Liver (tissue), 9 donors: ENCODE data around the gene NXPE3. TPM values are rescaled to one million over a fixed set of nuclear protein-coding genes. Genes with fewer than 3 reads are reported as not detected.
"Not testable (repeated sequence)": the region's sequence is repeated elsewhere in the genome, so short reads cannot be mapped to it uniquely, and the experiment has no call there.

Experiments used
- DNase-seq: peaks from one replicate; pipeline ENCODE4 v3.0.0-alpha.2; 2017; ENCODE audit warnings: low spot score
- H3K27ac ChIP-seq, 2 donors: one replicate each; pipeline ENCODE4 v1.7.0; 2013; ENCODE audit warnings: inconsistent platforms in 2 of 2, low read length in 2 of 2, control low read depth in 1 of 2, low read depth in 1 of 2, mild to moderate bottlenecking in 1 of 2
- H3K27me3 ChIP-seq, 4 donors: one replicate each; pipeline versions ENCODE4 v1.6.1 to v1.7.0; 2013; ENCODE audit warnings: low read length in 3 of 4, inconsistent platforms in 1 of 4, mild to moderate bottlenecking in 1 of 4, moderate library complexity in 1 of 4; ENCODE audit not compliant: control insufficient read depth in 4 of 4, insufficient read depth in 4 of 4
- H3K36me3 ChIP-seq, 4 donors: one replicate each; pipeline versions ENCODE4 v1.6.1 to v1.7.0; 2013; ENCODE audit warnings: low read length in 3 of 4, mild to moderate bottlenecking in 3 of 4, low read depth in 1 of 4, moderate library complexity in 1 of 4; ENCODE audit not compliant: control insufficient read depth in 4 of 4, insufficient read depth in 3 of 4
- H3K4me1 ChIP-seq, 4 donors: one replicate each; pipeline versions ENCODE4 v1.6.1 to v1.7.0; 2013; ENCODE audit warnings: low read length in 3 of 4, mild to moderate bottlenecking in 3 of 4, moderate library complexity in 1 of 4; ENCODE audit not compliant: control insufficient read depth in 4 of 4, insufficient read depth in 4 of 4
- H3K4me3 ChIP-seq, 3 donors: one replicate each; pipeline versions ENCODE4 v1.6.1 to v1.7.0; 2013; ENCODE audit warnings: low read length in 3 of 3, control low read depth in 1 of 3, low read depth in 1 of 3, mild to moderate bottlenecking in 1 of 3
- H3K9ac ChIP-seq, 2 donors: one replicate each; pipeline ENCODE4 v1.7.0; 2013; ENCODE audit warnings: low read length in 2 of 2, mild to moderate bottlenecking in 2 of 2, moderate library complexity in 2 of 2, control low read depth in 1 of 2, low read depth in 1 of 2
- H3K9me3 ChIP-seq, 4 donors: one replicate each; pipeline versions ENCODE4 v1.6.1 to v1.7.0; 2013; ENCODE audit warnings: low read length in 3 of 4; ENCODE audit not compliant: control insufficient read depth in 4 of 4
- FOXA1 ChIP-seq: IDR thresholded peaks from 2 replicates; pipeline ENCODE4 v1.6.1; 2016; ENCODE audit warnings: antibody characterized with exemption
- FOXA2 ChIP-seq: IDR thresholded peaks from 2 replicates; pipeline ENCODE4 v1.6.1; 2016; ENCODE audit warnings: antibody characterized with exemption
- GABPA ChIP-seq, 2 donors: IDR thresholded peaks in 1 of 2; conservative IDR thresholded peaks in 1 of 2; 2 replicates each; pipeline ENCODE4 v1.6.1; 2016; ENCODE audit warnings: antibody characterized with exemption in 2 of 2, mild to moderate bottlenecking in 1 of 2, moderate library complexity in 1 of 2
- HNF4A ChIP-seq, 2 donors: conservative IDR thresholded peaks; 2 replicates each; pipeline ENCODE4 v1.6.1; 2016; ENCODE audit warnings: antibody characterized with exemption in 2 of 2, mild to moderate bottlenecking in 2 of 2
- HNF4G ChIP-seq: IDR thresholded peaks from 2 replicates; pipeline ENCODE4 v1.6.1; 2016; ENCODE audit warnings: antibody characterized with exemption
- JUND ChIP-seq, 2 donors: IDR thresholded peaks; 2 replicates each; pipeline ENCODE4 v1.6.1; 2016; ENCODE audit warnings: antibody characterized with exemption in 2 of 2
- RAD21 ChIP-seq, 2 donors: IDR thresholded peaks; 2 replicates each; pipeline ENCODE4 v1.6.1; 2016; ENCODE audit warnings: antibody characterized with exemption in 2 of 2, mild to moderate bottlenecking in 2 of 2
- RXRA ChIP-seq, 2 donors: IDR thresholded peaks; 2 replicates each; pipeline ENCODE4 v1.6.1; 2017 to 2018; ENCODE audit warnings: antibody characterized with exemption in 2 of 2, mild to moderate bottlenecking in 1 of 2
- SP1 ChIP-seq: IDR thresholded peaks from 2 replicates; pipeline ENCODE4 v1.6.1; 2018; ENCODE audit warnings: antibody characterized with exemption, mild to moderate bottlenecking
- TAF1 ChIP-seq: conservative IDR thresholded peaks from 2 replicates; pipeline ENCODE4 v1.6.1; 2016; ENCODE audit warnings: antibody characterized with exemption, mild to moderate bottlenecking
- YY1 ChIP-seq: IDR thresholded peaks from 2 replicates; pipeline ENCODE4 v1.6.1; 2016; ENCODE audit warnings: antibody characterized with exemption, mild to moderate bottlenecking
- WGBS: extraction: QIAGEN DNeasy Blood & Tissue Kit; methylation state at CpG from one replicate; pipeline ENCODE4 v1.1.7; 2013; 5-methylcytosine and 5-hydroxymethylcytosine counted together
- polyA plus RNA-seq, 2 donors: library from polyadenylated mRNA; stranded (reverse) in 1 of 2; unstranded in 1 of 2; fragments of 200-250 nt in 1 of 2; fragments of >200 nt in 1 of 2; fragmentation: Nextera tagmentation in 1 of 2; extraction: Ambion mirVana in 1 of 2; gene quantifications; one replicate each; pipeline versions ENCODE4 v1.2.1 to v1.2.3, GENCODE V29; 2013 to 2015
- total RNA-seq, 2 donors: library from RNA; depleted of rRNA; stranded (reverse); fragments of >200 nt; gene quantifications; one replicate each; pipeline ENCODE4 v1.2.3, GENCODE V29; 2014
- TF ChIP-seq, protein P1 (sequence below): IDR thresholded peaks from 2 replicates; pipeline ENCODE4 v1.6.1; 2016; ENCODE audit warnings: antibody characterized with exemption
- TF ChIP-seq, protein P2 (sequence below): fragments of 150-350 bp; IDR thresholded peaks from 2 replicates; pipeline ENCODE4 v1.5.1; 2017; ENCODE audit warnings: improper control_type of control experiment, low read depth, low read length; ENCODE audit not compliant: missing input control
- TF ChIP-seq, protein P3 (sequence below): IDR thresholded peaks from 2 replicates; pipeline ENCODE4 v1.6.1; 2016; ENCODE audit warnings: antibody characterized with exemption
- TF ChIP-seq, protein P4 (sequence below): IDR thresholded peaks from 2 replicates; pipeline ENCODE4 v1.6.1; 2016; ENCODE audit warnings: antibody characterized with exemption
- TF ChIP-seq, protein P5 (sequence below): IDR thresholded peaks from 2 replicates; pipeline ENCODE4 v1.6.1; 2016; ENCODE audit warnings: antibody characterized with exemption, mild to moderate bottlenecking
- donor health status: healthy.
- donor health status: healthy.
- donor health status: healthy.
- donor health status: healthy.
- donor health status: healthy.

The NXPE3 gene
- total and polyA plus RNA-seq, 4 donors, result 1.1 to 2.7 (median 1.7) TPM

DNA sequence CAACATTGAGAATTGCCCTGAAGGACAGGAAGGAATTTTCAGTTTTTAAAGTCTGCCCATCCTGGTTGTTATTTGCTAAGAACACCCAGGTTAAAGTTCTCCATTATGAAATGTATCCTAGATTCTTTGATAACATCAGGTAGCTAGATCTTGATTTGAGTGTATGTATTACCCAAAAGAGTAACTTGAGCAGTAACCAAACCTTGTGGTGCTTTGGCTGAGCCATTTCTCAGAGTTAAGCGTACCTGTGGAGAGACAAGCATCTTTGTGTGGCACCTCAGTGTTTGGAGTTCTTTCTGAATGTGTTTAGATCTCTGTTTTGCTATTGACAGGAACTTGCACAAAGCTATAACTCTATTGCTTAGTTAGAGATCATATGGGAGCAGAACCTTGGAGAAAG, 34.2 kb upstream of the NXPE3 start:
- Histone ChIP-seq H3K36me3 (no peaks in the 10 kb centered on the region), H3K4me1 (no peaks in the 10 kb centered on the region), H3K9ac (no peak overlapping the region), H3K9me3 (no peaks in the 10 kb centered on the region), H3K27ac (no peak overlapping the region), H3K4me3 (no peak overlapping the region), H3K27me3 (no peaks in the 10 kb centered on the region)
- no peak for TF ChIP-seq JUND (IDR thresholded peaks at IDR 0.05)
- no peak for TF ChIP-seq RXRA (IDR thresholded peaks at IDR 0.05)
- TF ChIP-seq, protein P1, sequence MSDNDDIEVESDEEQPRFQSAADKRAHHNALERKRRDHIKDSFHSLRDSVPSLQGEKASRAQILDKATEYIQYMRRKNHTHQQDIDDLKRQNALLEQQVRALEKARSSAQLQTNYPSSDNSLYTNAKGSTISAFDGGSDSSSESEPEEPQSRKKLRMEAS, result no peak
- TF ChIP-seq TAF1, result no peak
- TF ChIP-seq, protein P2, sequence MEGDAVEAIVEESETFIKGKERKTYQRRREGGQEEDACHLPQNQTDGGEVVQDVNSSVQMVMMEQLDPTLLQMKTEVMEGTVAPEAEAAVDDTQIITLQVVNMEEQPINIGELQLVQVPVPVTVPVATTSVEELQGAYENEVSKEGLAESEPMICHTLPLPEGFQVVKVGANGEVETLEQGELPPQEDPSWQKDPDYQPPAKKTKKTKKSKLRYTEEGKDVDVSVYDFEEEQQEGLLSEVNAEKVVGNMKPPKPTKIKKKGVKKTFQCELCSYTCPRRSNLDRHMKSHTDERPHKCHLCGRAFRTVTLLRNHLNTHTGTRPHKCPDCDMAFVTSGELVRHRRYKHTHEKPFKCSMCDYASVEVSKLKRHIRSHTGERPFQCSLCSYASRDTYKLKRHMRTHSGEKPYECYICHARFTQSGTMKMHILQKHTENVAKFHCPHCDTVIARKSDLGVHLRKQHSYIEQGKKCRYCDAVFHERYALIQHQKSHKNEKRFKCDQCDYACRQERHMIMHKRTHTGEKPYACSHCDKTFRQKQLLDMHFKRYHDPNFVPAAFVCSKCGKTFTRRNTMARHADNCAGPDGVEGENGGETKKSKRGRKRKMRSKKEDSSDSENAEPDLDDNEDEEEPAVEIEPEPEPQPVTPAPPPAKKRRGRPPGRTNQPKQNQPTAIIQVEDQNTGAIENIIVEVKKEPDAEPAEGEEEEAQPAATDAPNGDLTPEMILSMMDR, result no peak
- TF ChIP-seq FOXA2, result no peak
- TF ChIP-seq, protein P3, sequence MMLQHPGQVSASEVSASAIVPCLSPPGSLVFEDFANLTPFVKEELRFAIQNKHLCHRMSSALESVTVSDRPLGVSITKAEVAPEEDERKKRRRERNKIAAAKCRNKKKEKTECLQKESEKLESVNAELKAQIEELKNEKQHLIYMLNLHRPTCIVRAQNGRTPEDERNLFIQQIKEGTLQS, result no peak
- no peak for TF ChIP-seq HNF4A (conservative IDR thresholded peaks at IDR 0.05)
- no peak for TF ChIP-seq RAD21 (IDR thresholded peaks at IDR 0.05)
- TF ChIP-seq, protein P4, sequence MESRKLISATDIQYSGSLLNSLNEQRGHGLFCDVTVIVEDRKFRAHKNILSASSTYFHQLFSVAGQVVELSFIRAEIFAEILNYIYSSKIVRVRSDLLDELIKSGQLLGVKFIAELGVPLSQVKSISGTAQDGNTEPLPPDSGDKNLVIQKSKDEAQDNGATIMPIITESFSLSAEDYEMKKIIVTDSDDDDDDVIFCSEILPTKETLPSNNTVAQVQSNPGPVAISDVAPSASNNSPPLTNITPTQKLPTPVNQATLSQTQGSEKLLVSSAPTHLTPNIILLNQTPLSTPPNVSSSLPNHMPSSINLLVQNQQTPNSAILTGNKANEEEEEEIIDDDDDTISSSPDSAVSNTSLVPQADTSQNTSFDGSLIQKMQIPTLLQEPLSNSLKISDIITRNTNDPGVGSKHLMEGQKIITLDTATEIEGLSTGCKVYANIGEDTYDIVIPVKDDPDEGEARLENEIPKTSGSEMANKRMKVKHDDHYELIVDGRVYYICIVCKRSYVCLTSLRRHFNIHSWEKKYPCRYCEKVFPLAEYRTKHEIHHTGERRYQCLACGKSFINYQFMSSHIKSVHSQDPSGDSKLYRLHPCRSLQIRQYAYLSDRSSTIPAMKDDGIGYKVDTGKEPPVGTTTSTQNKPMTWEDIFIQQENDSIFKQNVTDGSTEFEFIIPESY, result no peak
- TF ChIP-seq YY1, result no peak
- TF ChIP-seq SP1, result no peak
- TF ChIP-seq, protein P5, sequence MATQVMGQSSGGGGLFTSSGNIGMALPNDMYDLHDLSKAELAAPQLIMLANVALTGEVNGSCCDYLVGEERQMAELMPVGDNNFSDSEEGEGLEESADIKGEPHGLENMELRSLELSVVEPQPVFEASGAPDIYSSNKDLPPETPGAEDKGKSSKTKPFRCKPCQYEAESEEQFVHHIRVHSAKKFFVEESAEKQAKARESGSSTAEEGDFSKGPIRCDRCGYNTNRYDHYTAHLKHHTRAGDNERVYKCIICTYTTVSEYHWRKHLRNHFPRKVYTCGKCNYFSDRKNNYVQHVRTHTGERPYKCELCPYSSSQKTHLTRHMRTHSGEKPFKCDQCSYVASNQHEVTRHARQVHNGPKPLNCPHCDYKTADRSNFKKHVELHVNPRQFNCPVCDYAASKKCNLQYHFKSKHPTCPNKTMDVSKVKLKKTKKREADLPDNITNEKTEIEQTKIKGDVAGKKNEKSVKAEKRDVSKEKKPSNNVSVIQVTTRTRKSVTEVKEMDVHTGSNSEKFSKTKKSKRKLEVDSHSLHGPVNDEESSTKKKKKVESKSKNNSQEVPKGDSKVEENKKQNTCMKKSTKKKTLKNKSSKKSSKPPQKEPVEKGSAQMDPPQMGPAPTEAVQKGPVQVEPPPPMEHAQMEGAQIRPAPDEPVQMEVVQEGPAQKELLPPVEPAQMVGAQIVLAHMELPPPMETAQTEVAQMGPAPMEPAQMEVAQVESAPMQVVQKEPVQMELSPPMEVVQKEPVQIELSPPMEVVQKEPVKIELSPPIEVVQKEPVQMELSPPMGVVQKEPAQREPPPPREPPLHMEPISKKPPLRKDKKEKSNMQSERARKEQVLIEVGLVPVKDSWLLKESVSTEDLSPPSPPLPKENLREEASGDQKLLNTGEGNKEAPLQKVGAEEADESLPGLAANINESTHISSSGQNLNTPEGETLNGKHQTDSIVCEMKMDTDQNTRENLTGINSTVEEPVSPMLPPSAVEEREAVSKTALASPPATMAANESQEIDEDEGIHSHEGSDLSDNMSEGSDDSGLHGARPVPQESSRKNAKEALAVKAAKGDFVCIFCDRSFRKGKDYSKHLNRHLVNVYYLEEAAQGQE, result no peak
- no peak for TF ChIP-seq FOXA1
- no peak for TF ChIP-seq HNF4G
- TF ChIP-seq GABPA (IDR thresholded peaks at IDR 0.05 in 1 of 2, conservative IDR thresholded peaks at IDR 0.05 in 1 of 2), result no peak
- 8% methylated on average over 1 of the region's 1 CpG for WGBS
- DNase-seq, result no peak

DNA sequence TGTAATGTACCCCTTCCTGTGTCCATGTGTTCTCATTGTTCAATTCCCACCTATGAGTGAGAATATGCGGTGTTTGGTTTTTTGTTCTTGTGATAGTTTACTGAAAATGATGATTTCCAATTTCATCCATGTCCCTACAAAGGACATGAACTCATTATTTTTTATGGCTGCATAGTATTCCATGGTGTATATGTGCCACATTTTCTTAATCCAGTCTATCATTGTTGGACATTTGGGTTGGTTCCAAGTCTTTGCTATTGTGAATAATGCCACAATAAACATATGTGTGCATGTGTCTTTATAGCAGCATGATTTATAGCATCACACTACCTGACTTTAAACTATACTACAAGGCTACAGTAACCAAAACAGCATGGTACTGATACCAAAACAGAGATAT, 33.1 kb upstream of the NXPE3 start:
- H3K9me3 ChIP-seq, H3K9ac ChIP-seq, H3K27ac ChIP-seq, H3K4me1 ChIP-seq, H3K4me3 ChIP-seq, H3K27me3 ChIP-seq, DNase-seq, H3K36me3 ChIP-seq: not testable (repeated sequence)
- WGBS, result 96% methylated on average over 1 of the region's 1 CpG

DNA sequence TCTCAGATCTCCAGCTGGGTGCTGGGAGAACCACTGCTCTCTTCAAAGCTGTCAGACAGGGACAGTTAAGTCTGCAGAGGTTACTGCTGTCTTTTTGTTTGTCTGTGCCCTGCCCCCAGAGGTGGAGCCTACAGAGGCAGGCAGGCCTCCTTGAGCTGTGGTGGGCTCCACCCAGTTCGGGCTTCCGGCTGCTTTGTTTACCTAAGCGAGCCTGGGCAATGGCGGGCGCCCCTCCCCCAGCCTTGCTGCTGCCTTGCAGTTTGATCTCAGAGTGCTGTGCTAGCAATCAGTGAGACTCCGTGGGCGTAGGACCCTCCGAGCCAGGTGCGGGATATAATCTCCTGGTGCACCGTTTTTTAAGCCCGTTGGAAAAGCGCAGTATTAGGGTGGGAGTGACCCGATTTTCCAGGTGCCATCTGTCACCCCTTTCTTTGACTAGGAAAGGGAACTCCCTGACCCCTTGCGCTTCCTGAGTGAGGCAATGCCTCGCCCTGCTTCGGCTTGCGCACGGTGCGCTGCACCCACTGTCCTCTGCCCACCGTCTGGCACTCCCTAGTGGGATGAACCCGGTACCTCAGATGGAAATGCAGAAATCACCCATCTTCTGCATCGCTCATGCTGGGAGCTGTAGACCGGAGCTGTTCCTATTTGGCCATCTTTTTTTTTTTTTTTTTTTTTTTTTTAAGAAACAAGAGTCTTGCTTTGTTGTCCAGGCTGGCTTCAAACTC, 25.5 kb upstream of the NXPE3 start:
- H3K27ac ChIP-seq, DNase-seq, H3K27me3 ChIP-seq, H3K4me1 ChIP-seq, H3K9me3 ChIP-seq, H3K4me3 ChIP-seq, H3K36me3 ChIP-seq, H3K9ac ChIP-seq: not testable (repeated sequence)
- WGBS, result 92% methylated on average over 13 of the region's 23 CpGs
